Measurements from ENCODE around the gene SLC9C2.
"Not testable (repeated sequence)": the region's sequence is repeated elsewhere in the genome, so short reads cannot be mapped to it uniquely, and the experiment has no call there.

SLC9C2 gene

DNA sequence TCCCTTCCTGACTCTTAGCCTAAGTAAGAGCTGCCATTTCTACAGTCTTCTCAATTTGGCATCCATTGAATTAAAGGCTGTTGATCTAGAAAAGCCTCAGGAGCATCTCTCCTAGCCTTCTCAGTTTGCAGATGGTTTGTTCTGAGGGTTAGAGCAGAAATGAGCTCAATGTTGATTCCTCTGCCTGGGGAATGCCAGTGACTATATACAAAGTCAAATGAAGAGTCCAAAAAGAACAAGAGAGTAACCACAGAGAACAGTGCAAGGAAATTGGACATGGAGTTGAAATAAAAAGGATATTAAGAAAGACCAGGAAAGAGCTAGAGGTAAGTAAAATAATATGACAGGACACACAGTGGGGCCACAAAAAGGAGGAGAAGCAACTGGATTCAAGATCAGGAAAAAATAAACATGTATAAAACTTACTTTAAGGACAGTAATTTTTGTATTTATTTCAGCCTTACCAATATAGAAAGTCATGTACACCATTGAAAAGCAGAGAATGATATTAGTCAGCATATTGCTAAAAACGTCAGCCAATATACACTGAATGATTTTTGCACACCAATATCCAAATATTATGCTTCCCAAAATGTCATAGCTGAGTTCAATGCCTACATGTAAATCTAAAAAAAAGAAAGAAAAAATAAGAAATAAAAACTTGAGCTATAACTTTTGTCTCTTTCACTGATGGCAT lies 21.3 kb downstream of the SLC9C2 start:
- no peak for DNase-seq (ENCODE audit: low read depth in 3 of 3)

- DNase-seq (ENCODE audit: low read depth in 3 of 3): no peak
These were observed 22.2 kb downstream of the SLC9C2 start for GRCh38 chr1:173580658-173581057.

DNA sequence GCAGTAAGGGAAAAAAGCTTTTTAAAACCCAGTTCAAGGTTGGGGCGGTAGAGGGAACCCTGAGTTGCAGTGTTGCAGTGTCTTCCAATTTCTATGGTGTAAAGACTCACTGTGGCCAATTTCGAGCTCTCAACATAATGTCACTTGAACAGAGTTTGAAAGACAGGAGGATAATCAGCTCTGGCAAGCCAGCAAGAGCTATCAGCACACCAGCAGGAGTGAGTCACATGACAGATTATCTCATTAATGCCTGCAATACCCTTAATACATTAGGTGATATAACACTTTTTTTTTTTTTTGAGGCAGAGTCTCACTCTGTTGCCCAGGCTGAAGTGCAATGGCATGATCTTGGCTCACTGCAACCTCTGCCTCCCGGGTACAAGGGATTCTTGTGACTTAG lies 22.8 kb downstream of the SLC9C2 start:
- no peak for DNase-seq (ENCODE audit: low read depth in 3 of 3)

DNA sequence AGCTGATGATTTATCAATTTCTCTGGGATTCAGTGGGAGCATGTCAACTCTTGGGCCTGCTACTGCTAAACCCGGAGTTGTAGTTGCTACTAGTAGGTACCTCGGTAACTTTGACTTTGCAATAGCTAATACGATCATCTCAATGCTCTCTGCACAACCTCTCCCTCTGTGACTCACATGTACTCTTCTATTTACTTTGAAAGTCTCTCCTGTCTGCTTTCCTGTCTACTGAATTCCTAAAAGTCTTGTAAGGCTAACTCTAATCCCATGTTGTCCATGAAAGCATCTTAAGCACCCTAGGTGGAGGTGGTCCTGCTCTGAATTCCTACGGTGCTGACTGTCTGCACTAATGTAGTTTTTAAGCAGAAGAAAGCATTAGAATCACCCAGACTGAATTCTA lies 29.3 kb downstream of the SLC9C2 start:
- no peak for DNase-seq (ENCODE audit: low read depth in 3 of 3)

DNA sequence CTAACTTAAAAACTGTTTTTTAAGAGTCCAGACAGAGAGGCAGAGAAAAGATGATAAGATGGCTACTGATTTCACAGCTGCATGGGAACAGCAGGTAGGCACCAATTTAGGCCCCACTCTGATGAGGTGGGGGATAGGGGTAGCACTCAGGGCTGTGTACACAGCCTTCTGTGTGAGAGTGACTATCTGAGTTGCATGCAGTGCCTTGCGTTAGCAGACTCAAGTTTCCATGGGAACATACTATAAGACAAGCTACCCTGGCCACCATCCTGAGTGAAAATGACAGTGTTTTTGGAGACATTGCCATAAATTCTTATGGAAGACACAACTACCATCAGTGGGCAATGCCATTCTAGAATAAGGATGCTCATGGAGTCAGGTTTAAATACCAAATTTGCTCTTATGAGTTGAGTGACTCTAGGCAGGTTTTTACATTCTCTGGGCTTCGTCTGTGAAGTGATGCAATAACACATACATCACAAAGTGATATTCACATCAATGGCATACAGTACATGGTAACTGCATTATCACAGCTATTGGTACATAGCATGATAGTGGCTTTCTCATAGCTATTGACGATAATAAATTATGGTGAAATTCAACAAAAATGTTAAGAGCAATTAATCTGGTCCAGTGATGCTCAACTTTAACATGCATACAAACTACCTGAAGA lies 30.5 kb downstream of the SLC9C2 start:
- no peak for DNase-seq (ENCODE audit: low read depth in 3 of 3)

GRCh38 chr1:173570370-173571007 lies 32.4 kb downstream of the SLC9C2 start:
- DNase-seq (ENCODE audit: low read depth in 3 of 3): peak in 1 of 3 experiments; percentile 1

DNA sequence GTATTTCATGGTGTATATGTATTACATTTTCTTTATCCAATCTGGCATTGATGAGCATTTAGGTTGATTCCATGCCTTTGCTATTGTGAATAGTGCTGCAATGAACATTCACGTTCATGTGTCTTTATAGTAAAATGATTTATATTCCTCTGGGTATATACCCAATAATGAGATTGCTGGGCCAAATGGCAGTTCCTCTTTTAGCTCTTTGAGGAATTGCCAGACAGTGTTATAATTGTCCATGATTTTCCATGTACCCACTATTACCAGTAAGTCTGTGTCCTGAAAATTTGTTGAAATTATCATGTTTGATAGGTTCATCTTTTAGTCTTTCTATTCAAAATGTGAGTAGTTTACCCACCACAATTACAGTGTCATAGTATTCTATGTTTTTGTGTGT lies 34.4 kb downstream of the SLC9C2 start:
- DNase-seq (ENCODE audit: low read depth in 3 of 3): no peak

GRCh38 chr1:173563846-173564245 lies 39.0 kb downstream of the SLC9C2 start:
- DNase-seq (ENCODE audit: low read depth in 3 of 3): not testable (repeated sequence)

DNA sequence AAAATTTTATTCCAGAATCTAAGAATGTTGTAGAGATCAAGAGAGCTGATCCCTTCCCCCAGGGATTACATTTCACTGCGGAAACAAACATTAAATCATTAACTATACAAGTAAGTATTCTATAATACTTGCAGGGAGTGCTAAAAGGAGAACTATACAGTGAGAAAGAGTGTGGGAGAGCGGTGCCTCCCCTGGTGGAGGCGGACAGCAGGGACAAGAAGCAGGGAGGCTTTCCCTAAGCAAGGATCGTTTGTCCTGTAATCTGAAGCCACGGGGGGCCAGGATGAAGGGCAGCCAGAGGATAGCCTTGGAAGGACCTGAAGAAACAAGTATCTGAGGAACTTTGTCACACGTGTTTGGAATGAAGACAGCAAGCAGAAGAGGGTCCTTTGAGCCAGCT lies 40.1 kb downstream of the SLC9C2 start:
- no peak for DNase-seq (ENCODE audit: low read depth in 3 of 3)

DNA sequence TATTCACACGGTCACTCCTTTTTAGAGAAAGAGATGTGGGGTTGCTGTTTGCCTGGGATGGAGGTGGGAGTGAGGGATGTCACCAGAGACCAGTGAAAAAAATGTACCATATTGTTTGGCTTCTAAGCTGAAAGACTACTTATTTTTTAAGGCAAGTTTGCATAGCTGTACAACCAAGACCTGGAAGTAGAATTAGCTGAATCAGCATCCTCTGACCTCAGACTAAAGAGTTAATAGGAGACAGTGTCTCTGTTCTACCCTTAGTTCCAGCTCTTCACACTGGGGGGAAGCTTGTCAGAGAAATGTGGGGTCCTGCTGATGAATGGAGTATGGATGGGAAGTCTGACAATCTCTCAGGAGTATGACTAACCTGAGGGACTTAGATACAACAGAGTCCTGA lies 41.6 kb downstream of the SLC9C2 start:
- DNase-seq (ENCODE audit: low read depth in 3 of 3): no peak

DNA sequence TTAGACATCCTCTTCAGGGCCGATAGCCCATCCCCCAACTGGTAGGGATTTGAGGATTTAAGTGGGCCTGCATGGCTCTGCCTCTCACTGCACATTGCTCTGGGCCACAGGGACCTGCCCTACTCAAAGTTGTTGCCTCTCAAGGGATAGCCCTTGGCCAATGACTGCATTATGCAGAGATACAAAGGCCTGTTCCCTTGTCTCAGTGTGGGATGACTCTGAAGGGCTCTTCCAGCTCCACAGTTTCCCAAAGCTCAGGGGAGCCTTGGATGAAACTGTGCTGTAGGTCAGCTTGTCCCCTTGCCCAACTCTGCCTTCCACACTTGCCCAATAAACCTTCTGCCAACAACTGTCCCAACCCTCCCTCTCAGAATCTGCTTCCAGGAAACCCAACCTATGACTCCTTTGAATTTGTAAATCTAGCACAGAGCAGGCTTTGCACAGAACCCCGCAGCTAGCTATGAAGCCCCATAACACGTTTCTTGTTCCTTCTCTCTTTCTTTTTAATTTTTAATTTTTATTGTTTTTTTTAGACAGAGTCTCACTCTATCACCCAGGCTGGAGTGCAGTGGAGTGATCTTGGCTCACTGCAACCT lies 42.5 kb downstream of the SLC9C2 start:
- DNase-seq (ENCODE audit: low read depth in 3 of 3): no peak

- DNase-seq (ENCODE audit: low read depth in 3 of 3): no peak
These were observed 47.1 kb downstream of the SLC9C2 start for GRCh38 chr1:173555651-173556305.

DNA sequence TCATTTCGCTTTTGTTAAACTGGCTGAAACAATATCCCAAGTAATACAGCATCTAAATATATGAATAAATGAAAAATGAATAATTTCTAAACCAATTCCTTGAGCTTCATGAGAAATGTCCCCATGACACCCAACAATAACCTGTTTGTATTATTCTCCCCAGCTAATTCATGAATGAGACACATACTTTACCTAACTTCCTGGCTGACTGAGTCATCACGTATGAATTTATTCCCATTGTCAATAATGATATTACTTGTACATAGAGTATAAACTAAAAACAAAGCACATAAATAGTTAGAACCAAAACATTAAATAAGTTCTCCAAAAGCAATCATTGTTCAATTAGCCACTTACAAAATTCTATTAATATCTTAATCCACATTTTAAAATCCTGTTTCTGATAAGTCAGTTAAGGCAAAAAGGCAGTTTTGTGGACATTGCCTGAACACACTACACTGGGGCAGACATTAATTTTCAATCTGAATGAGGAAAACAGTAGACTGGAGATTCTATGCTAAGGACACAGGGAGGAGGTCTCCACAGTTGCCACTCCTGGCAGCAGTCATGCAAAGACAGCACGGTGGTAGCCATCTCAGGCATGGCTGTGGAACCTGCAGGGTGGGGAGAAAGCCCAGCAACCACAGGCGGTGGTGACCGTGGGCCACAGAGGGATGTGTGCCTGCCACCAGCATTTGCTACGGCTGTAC lies 48.2 kb downstream of the SLC9C2 start:
- no peak for DNase-seq (ENCODE audit: low read depth in 3 of 3)

- DNase-seq (ENCODE audit: low read depth in 3 of 3): no peak
These were observed 48.8 kb downstream of the SLC9C2 start for GRCh38 chr1:173554089-173554488.

DNA sequence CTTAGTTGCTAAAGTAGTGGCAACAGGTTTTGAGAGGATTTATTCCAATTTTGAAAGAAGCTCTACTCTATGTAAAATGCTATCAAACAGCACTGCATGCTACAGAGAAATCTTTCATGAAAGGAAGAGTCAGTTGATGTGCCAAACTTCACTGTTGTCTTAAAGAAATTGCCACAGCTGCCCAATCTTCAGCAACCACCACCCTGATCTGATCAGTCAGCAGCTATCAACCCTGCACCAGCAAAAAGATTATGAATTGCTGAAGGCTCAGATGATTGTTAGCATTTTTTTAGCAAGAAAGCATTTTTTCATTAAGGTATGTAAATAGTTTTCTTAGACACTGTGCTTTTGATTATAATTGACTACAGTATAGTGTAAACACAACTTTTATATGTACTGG lies 49.6 kb downstream of the SLC9C2 start:
- no peak for DNase-seq (ENCODE audit: low read depth in 3 of 3)

GRCh38 chr1:173551699-173552098 lies 51.2 kb downstream of the SLC9C2 start:
- DNase-seq (ENCODE audit: low read depth in 3 of 3): no peak

GRCh38 chr1:173549813-173550212 lies 53.1 kb downstream of the SLC9C2 start:
- no peak for DNase-seq (ENCODE audit: low read depth in 3 of 3)

GRCh38 chr1:173545688-173546087 lies 57.2 kb downstream of the SLC9C2 start:
- no peak for DNase-seq (ENCODE audit: low read depth in 3 of 3)

- no peak for DNase-seq (ENCODE audit: low read depth in 3 of 3)
These were observed 66.6 kb downstream of the SLC9C2 start for GRCh38 chr1:173536223-173536622.

- DNase-seq (ENCODE audit: low read depth in 3 of 3): no peak
These were observed 70.6 kb downstream of the SLC9C2 start for GRCh38 chr1:173532237-173532636.
